ENCODE results near the gene ARHGEF7.

- TF ChIP-seq, protein P1, sequence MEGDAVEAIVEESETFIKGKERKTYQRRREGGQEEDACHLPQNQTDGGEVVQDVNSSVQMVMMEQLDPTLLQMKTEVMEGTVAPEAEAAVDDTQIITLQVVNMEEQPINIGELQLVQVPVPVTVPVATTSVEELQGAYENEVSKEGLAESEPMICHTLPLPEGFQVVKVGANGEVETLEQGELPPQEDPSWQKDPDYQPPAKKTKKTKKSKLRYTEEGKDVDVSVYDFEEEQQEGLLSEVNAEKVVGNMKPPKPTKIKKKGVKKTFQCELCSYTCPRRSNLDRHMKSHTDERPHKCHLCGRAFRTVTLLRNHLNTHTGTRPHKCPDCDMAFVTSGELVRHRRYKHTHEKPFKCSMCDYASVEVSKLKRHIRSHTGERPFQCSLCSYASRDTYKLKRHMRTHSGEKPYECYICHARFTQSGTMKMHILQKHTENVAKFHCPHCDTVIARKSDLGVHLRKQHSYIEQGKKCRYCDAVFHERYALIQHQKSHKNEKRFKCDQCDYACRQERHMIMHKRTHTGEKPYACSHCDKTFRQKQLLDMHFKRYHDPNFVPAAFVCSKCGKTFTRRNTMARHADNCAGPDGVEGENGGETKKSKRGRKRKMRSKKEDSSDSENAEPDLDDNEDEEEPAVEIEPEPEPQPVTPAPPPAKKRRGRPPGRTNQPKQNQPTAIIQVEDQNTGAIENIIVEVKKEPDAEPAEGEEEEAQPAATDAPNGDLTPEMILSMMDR (conservative IDR thresholded peaks at IDR 0.05; ENCODE audit: low read length) = no peak
- TF ChIP-seq EZH2phosphoT487 (IDR thresholded peaks at IDR 0.05; ENCODE audit: borderline replicate concordance, low read depth, low read length) = no peak
These were observed 19.9 kb upstream of the ARHGEF7 start for GRCh38 chr13:111095031-111095840.
